ENCODE results near the gene ZNF273. TPM values are rescaled to one million over a fixed set of nuclear protein-coding genes. Genes with fewer than 3 reads are reported as not detected.

Gene ZNF273
- total RNA-seq, 1 donor from 2014 or later = 17.1 TPM

GRCh38 chr7:64884913-64885370, 18.1 kb upstream of the ZNF273 start:
- peaks cover 3% of the 10 kb centered on the region for H3K9me3 Mint-ChIP-seq
- no peak overlapping the region for H3K27ac Mint-ChIP-seq (ENCODE audit: unreplicated experiment)
- H3K27me3 Mint-ChIP-seq (ENCODE audit: low read depth) = peaks cover 44% of the 10 kb centered on the region
- no peak for DNase-seq (ENCODE audit: low read depth, low spot score)
- no peak for TF ChIP-seq CTCF (conservative IDR thresholded peaks at IDR 0.05)
- H3K4me3 Mint-ChIP-seq = no peak overlapping the region
- H3K4me1 Mint-ChIP-seq = peaks cover 9% of the 10 kb centered on the region
- H3K36me3 Mint-ChIP-seq (ENCODE audit: low read depth) = no peaks in the 10 kb centered on the region

GRCh38 chr7:64885520-64886240, 17.4 kb upstream of the ZNF273 start:
- no peak for TF ChIP-seq CTCF (conservative IDR thresholded peaks at IDR 0.05)
- Mint-ChIP-seq H3K9me3 (peaks cover 3% of the 10 kb centered on the region), H3K27ac (ENCODE audit: unreplicated experiment) (no peak overlapping the region), H3K4me1 (peaks cover 9% of the 10 kb centered on the region), H3K36me3 (ENCODE audit: low read depth) (no peaks in the 10 kb centered on the region), H3K27me3 (ENCODE audit: low read depth) (peaks cover 51% of the 10 kb centered on the region), H3K4me3 (peak overlapping the region; percentile 17)
- no peak for DNase-seq (ENCODE audit: low read depth, low spot score)

GRCh38 chr7:64886956-64887545, 16.0 kb upstream of the ZNF273 start:
- no peaks in the 10 kb centered on the region for H3K36me3 Mint-ChIP-seq (ENCODE audit: low read depth)
- no peak for TF ChIP-seq CTCF (conservative IDR thresholded peaks at IDR 0.05)
- H3K9me3 Mint-ChIP-seq = peaks cover 3% of the 10 kb centered on the region
- H3K4me3 Mint-ChIP-seq = no peak overlapping the region
- peaks cover 65% of the 10 kb centered on the region for H3K27me3 Mint-ChIP-seq (ENCODE audit: low read depth)
- H3K4me1 Mint-ChIP-seq = peaks cover 9% of the 10 kb centered on the region
- H3K27ac Mint-ChIP-seq (ENCODE audit: unreplicated experiment) = no peak overlapping the region
- DNase-seq (ENCODE audit: low read depth, low spot score) = no peak

GRCh38 chr7:64887756-64888508, 15.1 kb upstream of the ZNF273 start:
- Mint-ChIP-seq H3K36me3 (ENCODE audit: low read depth) (no peaks in the 10 kb centered on the region), H3K4me3 (peak overlapping the region; percentile 82), H3K4me1 (peaks cover 9% of the 10 kb centered on the region), H3K27ac (ENCODE audit: unreplicated experiment) (no peak overlapping the region), H3K9me3 (peaks cover 3% of the 10 kb centered on the region), H3K27me3 (ENCODE audit: low read depth) (peaks cover 74% of the 10 kb centered on the region)
- TF ChIP-seq CTCF (conservative IDR thresholded peaks at IDR 0.05) = peak; percentile 56
- DNase-seq (ENCODE audit: low read depth, low spot score) = peak; percentile 13

GRCh38 chr7:64888561-64888900, 14.5 kb upstream of the ZNF273 start:
- TF ChIP-seq CTCF (conservative IDR thresholded peaks at IDR 0.05) = no peak
- Mint-ChIP-seq H3K27me3 (ENCODE audit: low read depth) (peaks cover 78% of the 10 kb centered on the region), H3K9me3 (peaks cover 3% of the 10 kb centered on the region), H3K27ac (ENCODE audit: unreplicated experiment) (no peak overlapping the region), H3K4me3 (peak overlapping the region; percentile 82), H3K4me1 (peaks cover 9% of the 10 kb centered on the region), H3K36me3 (ENCODE audit: low read depth) (no peaks in the 10 kb centered on the region)
- DNase-seq (ENCODE audit: low read depth, low spot score) = no peak
